Tibial nerve (tissue), 4 donors: Measurements from ENCODE around the gene AKAP6. TPM values are rescaled to one million over a fixed set of nuclear protein-coding genes. Genes with fewer than 3 reads are reported as not detected.

Experiments
- DNase-seq, 2 donors: peaks; one replicate each; pipeline ENCODE4 v3.0.0-alpha.2; 2019; ENCODE audit warnings: low spot score in 2 of 2
- H3K27ac ChIP-seq, 4 donors: fragments of 200-600 bp; sonication (generic) in 3 of 4; one replicate each; pipeline ENCODE4 v1.5.1; 2017 to 2019; ENCODE audit warnings: mild to moderate bottlenecking in 1 of 4
- H3K27me3 ChIP-seq, 2 donors: fragments of 200-600 bp; sonication (generic) in 1 of 2; one replicate each; pipeline versions ENCODE4 v1.5.1 to v1.6.0; 2017 to 2019
- H3K36me3 ChIP-seq, 3 donors: fragments of 200-600 bp; sonication (generic); one replicate each; pipeline ENCODE4 v1.5.1; 2018 to 2019
- H3K4me1 ChIP-seq, 4 donors: fragments of 200-600 bp; sonication (generic) in 3 of 4; one replicate each; pipeline ENCODE4 v1.5.1; 2017 to 2019
- H3K4me3 ChIP-seq, 4 donors: fragments of 200-600 bp; sonication (generic) in 3 of 4; one replicate each; pipeline ENCODE4 v1.5.1; 2017 to 2019; ENCODE audit warnings: mild to moderate bottlenecking in 1 of 4, moderate library complexity in 1 of 4
- H3K9me3 ChIP-seq, 4 donors: fragments of 200-600 bp; sonication (generic) in 3 of 4; one replicate each; pipeline ENCODE4 v1.5.1; 2017 to 2019
- EP300 ChIP-seq, 2 donors: sonication (generic); formaldehyde crosslinking; IDR thresholded peaks; one replicate each; pipeline ENCODE4 v1.6.1; 2017; ENCODE audit warnings: antibody characterized with exemption in 2 of 2, mild to moderate bottlenecking in 1 of 2
- POLR2A ChIP-seq, 2 donors: fragments of 450-650 bp; IDR thresholded peaks; one replicate each; pipeline ENCODE4 v1.6.1; 2017; ENCODE audit warnings: antibody characterized with exemption in 2 of 2, mild to moderate bottlenecking in 2 of 2, moderate library complexity in 2 of 2
- WGBS, 2 donors: methylation state at CpG; one replicate each; pipeline ENCODE4 v1.1.5; 2018; 5-methylcytosine and 5-hydroxymethylcytosine counted together
- total RNA-seq, 4 donors: library from RNA; depleted of rRNA; stranded (reverse); fragments of >200 nt; gene quantifications; one replicate each; pipeline ENCODE4 v1.1.0, GENCODE V29; 2016
- TF ChIP-seq, protein P1 (sequence below), 5 experiments: fragments of 200-600 bp in 3 of 5; fragments of 450-650 bp in 2 of 5; sonication (generic) in 3 of 5; IDR thresholded peaks; one replicate each; pipeline ENCODE4 v1.5.1; 2016 to 2019; ENCODE audit warnings: antibody characterized with exemption in 5 of 5, mild to moderate bottlenecking in 3 of 5, moderate library complexity in 2 of 5

The AKAP6 gene
- total RNA-seq, 4 donors from 2014 or later, result 2.1 to 10.7 (median 5.2) TPM

- H3K36me3 ChIP-seq, result no peaks in the 10 kb centered on the region
- no peaks in the 10 kb centered on the region for H3K9me3 ChIP-seq
- DNase-seq, result peak in 1 of 2 donors; percentile 46
- TF ChIP-seq EP300 (IDR thresholded peaks at IDR 0.05) (peak; percentile 40 to 61), POLR2A (IDR thresholded peaks at IDR 0.05) (peak in 1 of 2 donors; percentile 18)
- TF ChIP-seq, protein P1, sequence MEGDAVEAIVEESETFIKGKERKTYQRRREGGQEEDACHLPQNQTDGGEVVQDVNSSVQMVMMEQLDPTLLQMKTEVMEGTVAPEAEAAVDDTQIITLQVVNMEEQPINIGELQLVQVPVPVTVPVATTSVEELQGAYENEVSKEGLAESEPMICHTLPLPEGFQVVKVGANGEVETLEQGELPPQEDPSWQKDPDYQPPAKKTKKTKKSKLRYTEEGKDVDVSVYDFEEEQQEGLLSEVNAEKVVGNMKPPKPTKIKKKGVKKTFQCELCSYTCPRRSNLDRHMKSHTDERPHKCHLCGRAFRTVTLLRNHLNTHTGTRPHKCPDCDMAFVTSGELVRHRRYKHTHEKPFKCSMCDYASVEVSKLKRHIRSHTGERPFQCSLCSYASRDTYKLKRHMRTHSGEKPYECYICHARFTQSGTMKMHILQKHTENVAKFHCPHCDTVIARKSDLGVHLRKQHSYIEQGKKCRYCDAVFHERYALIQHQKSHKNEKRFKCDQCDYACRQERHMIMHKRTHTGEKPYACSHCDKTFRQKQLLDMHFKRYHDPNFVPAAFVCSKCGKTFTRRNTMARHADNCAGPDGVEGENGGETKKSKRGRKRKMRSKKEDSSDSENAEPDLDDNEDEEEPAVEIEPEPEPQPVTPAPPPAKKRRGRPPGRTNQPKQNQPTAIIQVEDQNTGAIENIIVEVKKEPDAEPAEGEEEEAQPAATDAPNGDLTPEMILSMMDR (IDR thresholded peaks at IDR 0.05), result no peak
- no peaks in the 10 kb centered on the region for H3K27me3 ChIP-seq
- no peak overlapping the region for H3K4me3 ChIP-seq
- peak overlapping the region in 3 of 4 donors; percentile 29 to 91 (median 83) for H3K27ac ChIP-seq
- peaks cover 0 to 59% (median 6%) of the 10 kb centered on the region in 4 donors for H3K4me1 ChIP-seq
- 12 to 13% methylated on average over 4 of the region's 4 CpGs for WGBS, 2 donors
Observed at GRCh38 chr14:32709027-32709426, 379.9 kb downstream of the AKAP6 start.

DNA sequence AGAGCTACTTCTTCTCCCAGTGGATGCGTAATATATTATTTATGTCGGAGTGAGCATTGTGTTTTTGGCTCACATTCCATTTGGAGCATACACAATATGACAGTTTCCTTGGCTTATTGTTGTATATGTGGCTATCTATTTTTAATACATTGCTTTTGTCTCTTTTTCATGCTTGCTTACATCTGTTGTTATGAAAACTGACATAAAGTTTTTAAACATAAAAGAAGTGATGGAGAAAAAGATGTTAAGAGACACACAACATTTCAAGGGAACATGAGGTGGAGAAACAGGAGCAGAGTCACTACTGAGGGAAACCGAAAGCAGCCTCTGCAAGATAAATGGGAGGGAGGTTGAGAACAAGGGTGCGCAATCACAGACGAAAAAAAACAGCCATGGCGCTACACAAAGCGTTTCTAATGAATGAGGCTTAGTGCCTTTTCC lies 381.2 kb downstream of the AKAP6 start:
- H3K4me1 ChIP-seq, result peaks cover 0 to 54% (median 6%) of the 10 kb centered on the region in 4 donors
- H3K4me3 ChIP-seq, result peak overlapping the region in 2 of 4 donors; percentile 14 to 23
- H3K9me3 ChIP-seq, result no peaks in the 10 kb centered on the region
- TF ChIP-seq, protein P1 (IDR thresholded peaks at IDR 0.05), result no peak
- peak in 1 of 2 donors; percentile 42 for TF ChIP-seq EP300 (IDR thresholded peaks at IDR 0.05)
- peak overlapping the region in 3 of 4 donors; percentile 21 to 91 (median 83) for H3K27ac ChIP-seq
- no peaks in the 10 kb centered on the region for H3K27me3 ChIP-seq
- DNase-seq, result no peak
- H3K36me3 ChIP-seq, result no peaks in the 10 kb centered on the region
- 44 to 46% methylated on average over 7 of the region's 7 CpGs for WGBS, 2 donors

- Histone ChIP-seq H3K27me3 (no peaks in the 10 kb centered on the region), H3K4me3 (peak overlapping the region in 2 of 4 donors; percentile 14 to 23), H3K9me3 (no peaks in the 10 kb centered on the region), H3K36me3 (no peaks in the 10 kb centered on the region), H3K27ac (peak overlapping the region in 2 of 4 donors; percentile 83 to 91), H3K4me1 (peaks cover 0 to 54% (median 6%) of the 10 kb centered on the region in 4 donors)
- TF ChIP-seq, protein P1 (IDR thresholded peaks at IDR 0.05), result peak in 4 of 5 experiments; percentile 35 to 69 (median 50)
- no peak for TF ChIP-seq EP300 (IDR thresholded peaks at IDR 0.05)
- WGBS, 2 donors, result 40 to 44% methylated on average over 7 of the region's 7 CpGs
- peak in 1 of 2 donors; percentile 61 for DNase-seq
Observed at GRCh38 chr14:32710731-32711680, 381.9 kb downstream of the AKAP6 start.

GRCh38 chr14:32713856-32714255 lies 384.8 kb downstream of the AKAP6 start:
- DNase-seq, result no peak
- H3K27me3 ChIP-seq, result no peaks in the 10 kb centered on the region

More at GRCh38 chr14:32713856-32714255, 384.8 kb downstream of the AKAP6 start:
- TF ChIP-seq, protein P1 (IDR thresholded peaks at IDR 0.05), result no peak
- TF ChIP-seq EP300 (IDR thresholded peaks at IDR 0.05) (no peak), POLR2A (IDR thresholded peaks at IDR 0.05) (no peak)
- Histone ChIP-seq H3K4me3 (no peak overlapping the region), H3K4me1 (peaks cover 0 to 27% (median 3%) of the 10 kb centered on the region in 4 donors), H3K36me3 (no peaks in the 10 kb centered on the region), H3K9me3 (no peaks in the 10 kb centered on the region), H3K27ac (no peak overlapping the region)
- 39 to 48% methylated on average over 3 of the region's 3 CpGs for WGBS, 2 donors
